Suprapubic skin (tissue), 4 donors: ENCODE data around the gene ALLC.

Experiments used
- CTCF ChIP-seq, 2 donors: fragments of 200-600 bp in 1 of 2; fragments of 450-650 bp in 1 of 2; sonication (generic) in 1 of 2; IDR thresholded peaks; one replicate each; pipeline ENCODE4 v1.5.1; 2016 to 2019; ENCODE audit warnings: antibody characterized with exemption in 2 of 2, mild to moderate bottlenecking in 1 of 2, moderate library complexity in 1 of 2
- EP300 ChIP-seq: sonication (generic); formaldehyde crosslinking; IDR thresholded peaks from one replicate; pipeline ENCODE4 v1.6.1; 2017; ENCODE audit warnings: antibody characterized with exemption
- POLR2A ChIP-seq, 2 donors: fragments of 450-650 bp; IDR thresholded peaks; one replicate each; pipeline ENCODE4 v1.6.1; 2017; ENCODE audit warnings: antibody characterized with exemption in 2 of 2, mild to moderate bottlenecking in 2 of 2, moderate library complexity in 2 of 2
- POLR2AphosphoS5 ChIP-seq, 3 donors: sonication (generic); formaldehyde crosslinking; IDR thresholded peaks; one replicate each; pipeline ENCODE4 v1.6.1; 2017; ENCODE audit warnings: antibody characterized with exemption in 3 of 3

- TF ChIP-seq POLR2A (IDR thresholded peaks at IDR 0.05) (no peak), CTCF (IDR thresholded peaks at IDR 0.05) (no peak), EP300 (no peak), POLR2AphosphoS5 (IDR thresholded peaks at IDR 0.05) (no peak)
These were observed 4.0 kb upstream of the ALLC start for GRCh38 chr2:3654011-3654410.
